ENCODE measurements around the gene PABPN1.

GRCh38 chr14:23327947-23328744, 6.9 kb downstream of the PABPN1 start:
- TF ChIP-seq CTCF (IDR thresholded peaks at IDR 0.05; ENCODE audit: low read depth, low read length, poor library complexity, severe bottlenecking) (peak; percentile 92), EZH2phosphoT487 (IDR thresholded peaks at IDR 0.05; ENCODE audit: borderline replicate concordance, low read length) (no peak)

Measured in DOHH2 (cell line).